NCI-H2171 treated with DMSO at 0.1 percent for 48 hours (cell line): ENCODE data around the gene HACD2.
"Not testable (repeated sequence)": the region's sequence is repeated elsewhere in the genome, so short reads cannot be mapped to it uniquely, and the experiment has no call there.

ENCODE experiments used
- DNase-seq: peaks from one replicate; lab custom pipeline; 2025; lab: John Stamatoyannopoulos, UW

Gene HACD2

GRCh38 chr3:123584988-123585937 lies at the start of gene HACD2:
Gene HACD2 (minus strand): TSS chr3:123585053. CDS start chr3:123585027, 26 bp downstream.
- DNase-seq = peak; percentile 98

- DNase-seq = no peak
Measured at GRCh38 chr3:123634149-123635051, 49.5 kb upstream of the HACD2 start.

GRCh38 chr3:123633530-123633929 lies 48.7 kb upstream of the HACD2 start:
- DNase-seq = no peak

- no peak for DNase-seq
Measured at GRCh38 chr3:123632161-123632655, 47.4 kb upstream of the HACD2 start.

GRCh38 chr3:123629747-123630047 lies 44.8 kb upstream of the HACD2 start:
- DNase-seq = no peak

- no peak for DNase-seq
Measured at GRCh38 chr3:123628996-123629746, 44.3 kb upstream of the HACD2 start.

GRCh38 chr3:123627673-123628670 lies 43.1 kb upstream of the HACD2 start:
- peak; percentile 17 for DNase-seq

- no peak for DNase-seq
Measured at GRCh38 chr3:123626881-123627280, 42.0 kb upstream of the HACD2 start.

GRCh38 chr3:123624302-123624701 lies 39.4 kb upstream of the HACD2 start:
- no peak for DNase-seq

- DNase-seq = no peak
Measured at GRCh38 chr3:123623346-123623880, 38.6 kb upstream of the HACD2 start.

GRCh38 chr3:123622766-123623165 lies 37.9 kb upstream of the HACD2 start:
- no peak for DNase-seq

GRCh38 chr3:123621850-123622189 lies 37.0 kb upstream of the HACD2 start:
- no peak for DNase-seq

GRCh38 chr3:123621186-123621849 lies 36.5 kb upstream of the HACD2 start:
- peak; percentile 47 for DNase-seq

GRCh38 chr3:123620343-123620742 lies 35.5 kb upstream of the HACD2 start:
- DNase-seq = no peak

GRCh38 chr3:123618768-123619484 lies 34.1 kb upstream of the HACD2 start:
- DNase-seq = peak; percentile 68

GRCh38 chr3:123618076-123618708 lies 33.3 kb upstream of the HACD2 start:
- DNase-seq = no peak

GRCh38 chr3:123616593-123616992 lies 31.7 kb upstream of the HACD2 start:
- no peak for DNase-seq

GRCh38 chr3:123613543-123613942 lies 28.7 kb upstream of the HACD2 start:
- no peak for DNase-seq

GRCh38 chr3:123611674-123612073 lies 26.8 kb upstream of the HACD2 start:
- not testable (repeated sequence) for DNase-seq
